Smooth muscle cell (in vitro differentiated cells): ENCODE data around the gene MSL3. TPM values are rescaled to one million over a fixed set of nuclear protein-coding genes. Genes with fewer than 3 reads are reported as not detected.
A peak's percentile ranks its signal among the peaks of the same experiment; 100 is the strongest.

Experiments
- DNase-seq: peaks from one replicate; lab custom pipeline; 2025; ENCODE audit not compliant: unreplicated experiment; lab: John Stamatoyannopoulos, UW
- H2AFZ ChIP-seq: fragments of 200-600 bp; sonication (generic); 2 replicates; pipeline ENCODE4 v1.6.0; 2016; ENCODE audit warnings: antibody characterized with exemption, low read depth, mild to moderate bottlenecking
- H3F3A ChIP-seq: fragments of 200-600 bp; sonication (generic); 2 replicates; pipeline ENCODE4 v1.6.0; 2017; ENCODE audit warnings: antibody characterized with exemption, low read depth
- H3K27ac ChIP-seq: fragments of 200-600 bp; sonication (generic); 2 replicates; pipeline ENCODE4 v1.5.1; 2016; ENCODE audit warnings: low read depth, mild to moderate bottlenecking
- H3K27me3 ChIP-seq: fragments of 200-600 bp; sonication (generic); 2 replicates; pipeline ENCODE4 v1.6.1; 2016; ENCODE audit warnings: low read depth, mild to moderate bottlenecking
- H3K36me3 ChIP-seq: fragments of 200-600 bp; sonication (generic); 2 replicates; pipeline ENCODE4 v1.5.1; 2016; ENCODE audit warnings: low read depth
- H3K4me1 ChIP-seq: fragments of 200-600 bp; sonication (generic); 2 replicates; pipeline ENCODE4 v1.5.1; 2016; ENCODE audit warnings: low read depth
- H3K4me2 ChIP-seq: fragments of 200-600 bp; sonication (generic); 2 replicates; pipeline ENCODE4 v1.6.0; 2016; ENCODE audit warnings: mild to moderate bottlenecking
- H3K4me3 ChIP-seq: fragments of 200-600 bp; sonication (generic); 2 replicates; pipeline ENCODE4 v1.5.1; 2016; ENCODE audit warnings: mild to moderate bottlenecking
- H3K79me2 ChIP-seq: fragments of 200-600 bp; sonication (generic); 2 replicates; pipeline ENCODE4 v1.6.0; 2016; ENCODE audit warnings: low read depth, mild to moderate bottlenecking
- H3K9ac ChIP-seq: fragments of 200-600 bp; sonication (generic); 2 replicates; pipeline ENCODE4 v1.6.0; 2016; ENCODE audit warnings: low read depth
- H3K9me3 ChIP-seq: fragments of 200-600 bp; sonication (generic); replicated peaks from 2 replicates; pipeline ENCODE4 v1.5.1; 2016; ENCODE audit warnings: low read depth
- H4K20me1 ChIP-seq: fragments of 200-600 bp; sonication (generic); 2 replicates; pipeline ENCODE4 v1.6.0; 2016; ENCODE audit warnings: low read depth
- CTCF ChIP-seq: fragments of 200-600 bp; sonication (generic); IDR thresholded peaks from 2 replicates; pipeline ENCODE4 v1.5.1; 2017; ENCODE audit warnings: borderline replicate concordance, mild to moderate bottlenecking, antibody characterized with exemption; ENCODE audit not compliant: insufficient read depth, poor library complexity, severe bottlenecking
- WGBS: methylation state at CpG from one replicate; pipeline ENCODE4 v1.1.7; 2016; ENCODE audit warnings: low lambda C conversion rate; 5-methylcytosine and 5-hydroxymethylcytosine counted together
- polyA plus RNA-seq: library from polyadenylated mRNA; unstranded; fragments of >200 nt; fragmentation: Nextera tagmentation; extraction: Ambion mirVana; gene quantifications from 2 replicates; pipeline ENCODE4 v1.2.1, GENCODE V29; 2016
- total RNA-seq: library from RNA; depleted of rRNA; stranded (reverse); fragments of >200 nt; gene quantifications from 2 replicates; pipeline ENCODE4 v1.2.3, GENCODE V29; 2014

Gene MSL3
- total and polyA plus RNA-seq, 2 experiments from 2014 or later: 15.7 to 48.1 TPM

- no peak overlapping the region for H3K27ac ChIP-seq
- H3K4me3 ChIP-seq: no peak overlapping the region
- 79% methylated on average over 3 of the region's 3 CpGs for WGBS
- H3K9ac ChIP-seq: no peak overlapping the region
- H2AFZ ChIP-seq: no peak overlapping the region
- no peak for TF ChIP-seq CTCF
- H3F3A ChIP-seq: no peaks in the 10 kb centered on the region
- H3K4me1 ChIP-seq: no peaks in the 10 kb centered on the region
- no peaks in the 10 kb centered on the region for H3K27me3 ChIP-seq
- H3K4me2 ChIP-seq: no peak overlapping the region
- no peaks in the 10 kb centered on the region for H3K79me2 ChIP-seq
- no peaks in the 10 kb centered on the region for H3K36me3 ChIP-seq
- no peaks in the 10 kb centered on the region for H3K9me3 ChIP-seq
- H4K20me1 ChIP-seq: no peaks in the 10 kb centered on the region
- DNase-seq: no peak
These were observed 23.8 kb downstream of the MSL3 start for GRCh38 chrX:11781734-11782370.

GRCh38 chrX:11784543-11784942 lies 26.5 kb downstream of the MSL3 start:
- Histone ChIP-seq H3K4me1 (no peaks in the 10 kb centered on the region), H4K20me1 (no peaks in the 10 kb centered on the region), H3K27me3 (no peaks in the 10 kb centered on the region), H3K4me3 (no peak overlapping the region), H3K79me2 (no peaks in the 10 kb centered on the region), H3F3A (no peaks in the 10 kb centered on the region), H3K27ac (no peak overlapping the region), H3K36me3 (no peaks in the 10 kb centered on the region), H3K9me3 (no peaks in the 10 kb centered on the region), H3K4me2 (no peak overlapping the region), H2AFZ (no peak overlapping the region), H3K9ac (no peak overlapping the region)
- WGBS: 45% methylated on average over 1 of the region's 1 CpG
- no peak for DNase-seq
- no peak for TF ChIP-seq CTCF

GRCh38 chrX:11786862-11787261 lies 28.8 kb downstream of the MSL3 start:
- Histone ChIP-seq H3K4me1 (no peaks in the 10 kb centered on the region), H3K79me2 (no peaks in the 10 kb centered on the region), H3F3A (no peaks in the 10 kb centered on the region), H3K4me3 (peak overlapping the region; percentile 28), H3K27ac (no peak overlapping the region), H3K27me3 (no peaks in the 10 kb centered on the region), H4K20me1 (no peaks in the 10 kb centered on the region), H2AFZ (no peak overlapping the region), H3K36me3 (no peaks in the 10 kb centered on the region), H3K9ac (no peak overlapping the region), H3K9me3 (no peaks in the 10 kb centered on the region), H3K4me2 (peak overlapping the region; percentile 49)
- DNase-seq: no peak
- no peak for TF ChIP-seq CTCF
- 75% methylated on average over 5 of the region's 5 CpGs for WGBS

- no peak overlapping the region for H3K9ac ChIP-seq
- H3K79me2 ChIP-seq: no peaks in the 10 kb centered on the region
- no peaks in the 10 kb centered on the region for H3F3A ChIP-seq
- peak overlapping the region; percentile 69 for H2AFZ ChIP-seq
- no peaks in the 10 kb centered on the region for H3K36me3 ChIP-seq
- DNase-seq: peak; percentile 2
- no peaks in the 10 kb centered on the region for H3K4me1 ChIP-seq
- peak overlapping the region; percentile 49 for H3K4me2 ChIP-seq
- H4K20me1 ChIP-seq: no peaks in the 10 kb centered on the region
- H3K4me3 ChIP-seq: peak overlapping the region; percentile 28
- TF ChIP-seq CTCF: peak; percentile 48
- 46% methylated on average over 18 of the region's 18 CpGs for WGBS
- H3K9me3 ChIP-seq: no peaks in the 10 kb centered on the region
- no peak overlapping the region for H3K27ac ChIP-seq
- no peaks in the 10 kb centered on the region for H3K27me3 ChIP-seq
These were observed 29.5 kb downstream of the MSL3 start for GRCh38 chrX:11787564-11787963.
